HUES64 (cell line): Measurements from ENCODE around the gene CFAP61.

Experiments used
- H3K27ac ChIP-seq: 2 replicates; pipeline ENCODE4 v1.7.0; 2013; ENCODE audit warnings: low read depth, low read length, inconsistent platforms
- H3K27me3 ChIP-seq: 2 replicates; pipeline ENCODE4 v1.6.1; 2013; ENCODE audit warnings: mild to moderate bottlenecking, low read length; ENCODE audit not compliant: insufficient read depth
- H3K36me3 ChIP-seq: 2 replicates; pipeline ENCODE4 v1.6.1; 2013; ENCODE audit warnings: mild to moderate bottlenecking, low read length; ENCODE audit not compliant: insufficient read depth
- H3K4me1 ChIP-seq: 2 replicates; pipeline ENCODE4 v1.6.1; 2013; ENCODE audit warnings: mild to moderate bottlenecking, low read length, moderate library complexity; ENCODE audit not compliant: insufficient read depth
- H3K4me3 ChIP-seq: 2 replicates; pipeline ENCODE4 v1.5.1; 2013; ENCODE audit warnings: mild to moderate bottlenecking, low read length, moderate library complexity
- H3K9ac ChIP-seq: 2 replicates; pipeline ENCODE4 v1.6.1; 2013; ENCODE audit warnings: mild to moderate bottlenecking, low read depth, low read length
- H3K9me3 ChIP-seq: 2 replicates; pipeline ENCODE4 v1.6.1; 2013; ENCODE audit warnings: low read depth, low read length; ENCODE audit not compliant: insufficient read depth
- WGBS: fragments of 150-250, 120-280 bp; methylation state at CpG from one replicate; pipeline ENCODE4 v1.1.7; 2013; ENCODE audit warnings: missing lambda C conversion rate; 5-methylcytosine and 5-hydroxymethylcytosine counted together

CFAP61 gene

GRCh38 chr20:20220134-20220533 is 167.8 kb downstream of the CFAP61 start:
- H3K4me3 ChIP-seq, result no peak overlapping the region
- no peak overlapping the region for H3K9ac ChIP-seq
- no peaks in the 10 kb centered on the region for H3K36me3 ChIP-seq
- no peak overlapping the region for H3K27ac ChIP-seq
- no peaks in the 10 kb centered on the region for H3K27me3 ChIP-seq
- H3K4me1 ChIP-seq, result peaks cover 21% of the 10 kb centered on the region
- WGBS, result 94% methylated on average over 5 of the region's 5 CpGs
- peaks cover 11% of the 10 kb centered on the region; the same call in 1 of the 2 replicates for H3K9me3 ChIP-seq

GRCh38 chr20:20223981-20224380 is 171.6 kb downstream of the CFAP61 start:
- Histone ChIP-seq H3K27ac (no peak overlapping the region), H3K4me3 (no peak overlapping the region), H3K4me1 (peaks cover 12% of the 10 kb centered on the region), H3K9ac (no peak overlapping the region), H3K36me3 (no peaks in the 10 kb centered on the region), H3K27me3 (no peaks in the 10 kb centered on the region), H3K9me3 (peaks cover 7% of the 10 kb centered on the region; the same call in 1 of the 2 replicates)
- 90% methylated on average over 5 of the region's 5 CpGs for WGBS

GRCh38 chr20:20224806-20225205 is 172.5 kb downstream of the CFAP61 start:
- Histone ChIP-seq H3K27me3 (no peaks in the 10 kb centered on the region), H3K27ac (no peak overlapping the region), H3K4me1 (peaks cover 12% of the 10 kb centered on the region), H3K9ac (no peak overlapping the region), H3K4me3 (no peak overlapping the region), H3K36me3 (no peaks in the 10 kb centered on the region), H3K9me3 (peaks cover 6% of the 10 kb centered on the region; the same call in 1 of the 2 replicates)
- no CpG with 5 or more reads among the region's 1 CpG for WGBS

- Histone ChIP-seq H3K9me3 (peaks cover 6% of the 10 kb centered on the region; the same call in 1 of the 2 replicates), H3K27ac (no peak overlapping the region), H3K4me1 (peaks cover 12% of the 10 kb centered on the region), H3K9ac (no peak overlapping the region), H3K36me3 (no peaks in the 10 kb centered on the region), H3K27me3 (no peaks in the 10 kb centered on the region), H3K4me3 (no peak overlapping the region)
- WGBS, result 69% methylated on average over 6 of the region's 6 CpGs
Measured at GRCh38 chr20:20225325-20226043, 173.2 kb downstream of the CFAP61 start.

- WGBS, result 92% methylated on average over 6 of the region's 6 CpGs
- no peaks in the 10 kb centered on the region for H3K27me3 ChIP-seq
Measured at GRCh38 chr20:20226554-20226953, 174.2 kb downstream of the CFAP61 start.

GRCh38 chr20:20227013-20227571 is 174.8 kb downstream of the CFAP61 start:
- 100% methylated on average over 2 of the region's 2 CpGs for WGBS
- no peak overlapping the region for H3K27ac ChIP-seq

More at GRCh38 chr20:20226554-20226953, 174.2 kb downstream of the CFAP61 start:
- Histone ChIP-seq H3K4me1 (peaks cover 12% of the 10 kb centered on the region), H3K27ac (no peak overlapping the region), H3K9ac (no peak overlapping the region), H3K9me3 (peaks cover 6% of the 10 kb centered on the region; the same call in 1 of the 2 replicates), H3K4me3 (no peak overlapping the region), H3K36me3 (no peaks in the 10 kb centered on the region)

GRCh38 chr20:20228351-20228750 is 176.0 kb downstream of the CFAP61 start:
- no peaks in the 10 kb centered on the region for H3K36me3 ChIP-seq
- H3K9me3 ChIP-seq, result peaks cover 6% of the 10 kb centered on the region; the same call in 1 of the 2 replicates
- H3K4me1 ChIP-seq, result peaks cover 12% of the 10 kb centered on the region
- H3K4me3 ChIP-seq, result no peak overlapping the region
- no peaks in the 10 kb centered on the region for H3K27me3 ChIP-seq
- H3K27ac ChIP-seq, result no peak overlapping the region
- H3K9ac ChIP-seq, result no peak overlapping the region

More at GRCh38 chr20:20227013-20227571, 174.8 kb downstream of the CFAP61 start:
- Histone ChIP-seq H3K36me3 (no peaks in the 10 kb centered on the region), H3K9ac (no peak overlapping the region), H3K27me3 (no peaks in the 10 kb centered on the region), H3K4me3 (no peak overlapping the region), H3K9me3 (peaks cover 6% of the 10 kb centered on the region; the same call in 1 of the 2 replicates), H3K4me1 (peaks cover 12% of the 10 kb centered on the region)

GRCh38 chr20:20229595-20229994 is 177.3 kb downstream of the CFAP61 start:
- Histone ChIP-seq H3K27ac (no peak overlapping the region), H3K4me3 (no peak overlapping the region), H3K9ac (no peak overlapping the region), H3K9me3 (peaks cover 6% of the 10 kb centered on the region; the same call in 1 of the 2 replicates), H3K4me1 (peaks cover 10% of the 10 kb centered on the region), H3K27me3 (no peaks in the 10 kb centered on the region), H3K36me3 (no peaks in the 10 kb centered on the region)
- 95% methylated on average over 5 of the region's 5 CpGs for WGBS

GRCh38 chr20:20230741-20231140 is 178.4 kb downstream of the CFAP61 start:
- peaks cover 6% of the 10 kb centered on the region; the same call in 1 of the 2 replicates for H3K9me3 ChIP-seq
- H3K36me3 ChIP-seq, result no peaks in the 10 kb centered on the region
- no peak overlapping the region for H3K4me3 ChIP-seq
- H3K27me3 ChIP-seq, result no peaks in the 10 kb centered on the region
- no peak overlapping the region for H3K27ac ChIP-seq
- H3K9ac ChIP-seq, result no peak overlapping the region
- H3K4me1 ChIP-seq, result 0 out of 2 replicates have a peak, but pooled peaks cover under 1% of the 10 kb centered on the region
- 92% methylated on average over 6 of the region's 6 CpGs for WGBS

GRCh38 chr20:20231528-20232298 is 179.4 kb downstream of the CFAP61 start:
- WGBS, result 85% methylated on average over 11 of the region's 11 CpGs
- no peaks in the 10 kb centered on the region for H3K36me3 ChIP-seq
- H3K27ac ChIP-seq, result no peak overlapping the region
- peaks cover 6% of the 10 kb centered on the region; the same call in 1 of the 2 replicates for H3K9me3 ChIP-seq
- H3K27me3 ChIP-seq, result no peaks in the 10 kb centered on the region
- no peak overlapping the region for H3K9ac ChIP-seq
- no peak overlapping the region for H3K4me3 ChIP-seq
- no peaks in the 10 kb centered on the region for H3K4me1 ChIP-seq

- 95% methylated on average over 19 of the region's 19 CpGs for WGBS
- Histone ChIP-seq H3K36me3 (no peaks in the 10 kb centered on the region), H3K27me3 (no peaks in the 10 kb centered on the region), H3K9me3 (no peaks in the 10 kb centered on the region), H3K9ac (no peak overlapping the region), H3K4me1 (no peaks in the 10 kb centered on the region), H3K4me3 (no peak overlapping the region), H3K27ac (no peak overlapping the region)
Measured at GRCh38 chr20:20233041-20233514, 180.7 kb downstream of the CFAP61 start.
